Middle frontal gyrus (tissue), 1 donor: ENCODE results near the gene TP73.

ENCODE experiments used
- DNase-seq: peaks from one replicate; pipeline ENCODE4 v3.0.0-alpha.2; 2015; ENCODE audit warnings: low spot score; ENCODE audit errors: extremely low spot score

Gene TP73

GRCh38 chr1:3651026-3651929 is 1.0 kb upstream of the TP73 start:
- no peak for DNase-seq

GRCh38 chr1:3652548-3653285 is 401 bp downstream of the TP73 start:
- no peak for DNase-seq

- no peak for DNase-seq
These were observed 936 bp downstream of the TP73 start for GRCh38 chr1:3653286-3653618.

DNA sequence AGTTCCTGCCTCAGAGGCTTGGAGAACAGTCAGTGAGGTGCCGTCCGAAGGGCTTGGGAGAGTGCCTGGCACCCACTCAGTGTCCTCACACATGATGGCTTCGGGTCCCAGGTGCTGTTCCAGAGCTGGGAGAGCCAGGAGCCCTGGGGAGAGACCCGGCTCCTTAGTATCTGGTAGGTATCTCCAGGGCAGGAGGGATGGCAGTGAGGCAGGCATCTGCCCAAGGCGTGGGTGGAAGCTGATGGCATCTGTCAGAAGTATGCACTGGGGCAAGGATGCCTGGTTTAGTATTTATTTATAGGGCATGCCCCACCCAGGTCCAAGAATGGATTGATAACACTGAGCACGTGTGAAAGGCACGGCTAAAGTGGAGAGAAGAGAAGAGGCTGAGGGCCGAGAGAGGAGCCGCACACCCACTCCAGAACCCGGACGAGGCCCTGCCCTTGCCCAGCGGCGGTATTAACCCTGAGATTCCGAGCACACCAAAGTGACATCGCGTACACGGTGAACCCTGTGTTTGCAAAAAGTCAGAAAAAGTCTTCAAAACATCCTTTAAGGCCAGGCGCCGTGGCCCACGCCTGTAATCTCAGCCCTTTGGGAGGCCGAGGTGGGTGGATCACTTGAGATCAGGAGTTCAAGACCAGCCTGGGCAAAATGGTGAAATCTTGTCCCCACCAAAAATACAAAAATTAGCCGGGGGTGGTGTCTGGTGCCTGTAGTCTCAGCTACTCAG is 2.4 kb downstream of the TP73 start:
- DNase-seq, result no peak

DNA sequence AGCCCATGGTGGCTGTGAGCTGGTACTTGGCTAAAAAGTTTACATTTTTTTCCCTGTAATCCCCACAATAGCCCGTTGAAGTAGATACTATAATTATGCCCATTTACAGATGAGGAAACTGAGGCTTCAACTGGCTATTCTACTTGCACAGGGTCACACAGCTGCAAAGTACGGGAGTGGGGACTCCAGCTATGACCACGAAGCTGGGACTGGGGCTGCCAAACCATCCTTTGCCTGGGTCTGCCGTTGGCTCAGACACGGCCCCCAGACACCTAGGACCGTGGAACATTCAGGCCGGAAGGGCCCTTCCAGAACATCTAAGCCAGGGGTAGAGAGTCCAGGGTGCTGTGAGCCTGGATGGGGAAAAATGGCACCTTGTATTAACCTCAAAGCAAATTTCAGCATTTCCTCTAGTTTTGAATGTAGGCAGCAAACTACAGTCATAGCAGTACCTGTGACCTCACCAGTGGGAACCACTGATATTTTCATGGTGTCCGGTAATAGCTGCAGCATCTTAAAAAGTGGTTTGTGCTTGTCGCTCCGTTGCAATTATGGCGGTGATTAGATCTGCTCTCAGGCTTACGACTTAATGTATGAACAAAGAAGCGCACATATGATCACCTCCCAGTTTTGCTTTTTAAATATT is 4.3 kb downstream of the TP73 start:
- DNase-seq, result no peak

DNA sequence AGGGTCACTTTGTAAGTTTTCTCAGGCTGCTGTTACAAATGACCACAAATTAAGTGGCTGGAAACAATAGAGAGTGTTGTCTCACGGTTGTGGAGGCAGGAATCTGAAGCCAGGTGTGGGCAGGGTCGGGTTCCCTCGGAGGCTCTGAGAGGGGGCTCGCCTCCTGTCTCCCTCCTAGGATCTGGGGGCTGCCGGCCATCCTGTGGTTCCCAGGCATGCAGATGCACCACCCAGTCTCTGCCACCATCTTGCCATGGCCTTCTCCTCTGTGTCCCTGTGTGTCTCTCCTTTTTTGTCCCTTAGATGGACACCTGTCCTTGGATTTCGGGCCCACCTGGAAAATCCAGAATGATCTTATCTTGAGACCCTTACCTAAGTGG is 4.8 kb downstream of the TP73 start:
- DNase-seq, result no peak

GRCh38 chr1:3657578-3658230 is 5.4 kb downstream of the TP73 start:
- no peak for DNase-seq

DNA sequence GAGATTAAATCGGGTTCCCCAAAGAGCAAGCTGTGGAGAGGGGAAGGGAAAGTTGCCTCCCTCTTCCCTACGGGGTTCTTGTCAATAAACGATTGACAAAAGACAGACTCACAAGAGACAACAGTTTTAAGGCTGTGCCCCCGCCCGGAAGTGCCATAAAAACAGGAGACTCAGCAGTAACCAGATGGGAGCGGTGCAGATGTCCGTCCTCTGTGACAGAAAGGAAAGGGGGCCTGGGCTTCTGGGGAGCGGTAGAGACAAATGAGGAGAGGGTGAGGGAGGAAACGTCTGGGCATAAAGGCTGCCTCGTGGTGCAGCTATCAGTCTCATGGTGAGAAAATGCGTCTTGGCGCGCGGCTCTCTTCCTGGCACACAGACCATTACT is 5.9 kb downstream of the TP73 start:
- no peak for DNase-seq

GRCh38 chr1:3659093-3659492 is 6.8 kb downstream of the TP73 start:
- DNase-seq, result no peak

DNA sequence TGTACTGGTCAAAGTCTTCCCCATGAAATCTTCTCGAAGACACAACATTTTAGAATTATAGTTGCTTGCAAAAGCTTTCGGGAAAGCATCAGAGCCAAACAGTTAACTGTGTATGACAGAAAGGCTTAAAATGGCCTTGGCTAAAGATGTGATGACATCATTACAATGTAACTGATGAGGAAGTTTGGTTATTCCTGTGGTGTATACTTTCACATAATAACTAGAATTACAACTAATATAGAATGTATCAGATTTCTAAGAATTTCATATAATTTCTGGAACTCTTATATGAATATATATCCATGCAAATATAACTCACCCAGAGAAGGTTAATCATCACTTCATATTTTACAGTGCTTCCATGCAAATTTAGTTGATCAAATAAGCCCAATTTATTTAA is 8.4 kb downstream of the TP73 start:
- DNase-seq, result no peak

DNA sequence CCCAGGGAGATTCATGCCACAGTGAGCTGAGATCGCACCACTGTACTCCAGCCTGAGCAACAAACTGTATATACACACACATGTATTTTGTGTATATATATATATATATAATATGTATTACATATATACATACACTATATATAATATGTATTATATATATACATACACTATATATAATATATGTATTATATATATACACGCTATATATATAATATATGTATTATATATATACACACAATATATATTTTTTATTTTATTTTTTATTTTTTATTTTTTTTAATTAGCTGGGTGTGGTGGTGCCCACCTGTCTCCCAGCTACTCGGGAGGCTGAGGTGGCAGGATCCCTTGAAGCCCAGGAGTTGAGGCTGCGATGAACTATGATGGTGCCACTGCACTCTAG is 9.3 kb downstream of the TP73 start:
- no peak for DNase-seq

DNA sequence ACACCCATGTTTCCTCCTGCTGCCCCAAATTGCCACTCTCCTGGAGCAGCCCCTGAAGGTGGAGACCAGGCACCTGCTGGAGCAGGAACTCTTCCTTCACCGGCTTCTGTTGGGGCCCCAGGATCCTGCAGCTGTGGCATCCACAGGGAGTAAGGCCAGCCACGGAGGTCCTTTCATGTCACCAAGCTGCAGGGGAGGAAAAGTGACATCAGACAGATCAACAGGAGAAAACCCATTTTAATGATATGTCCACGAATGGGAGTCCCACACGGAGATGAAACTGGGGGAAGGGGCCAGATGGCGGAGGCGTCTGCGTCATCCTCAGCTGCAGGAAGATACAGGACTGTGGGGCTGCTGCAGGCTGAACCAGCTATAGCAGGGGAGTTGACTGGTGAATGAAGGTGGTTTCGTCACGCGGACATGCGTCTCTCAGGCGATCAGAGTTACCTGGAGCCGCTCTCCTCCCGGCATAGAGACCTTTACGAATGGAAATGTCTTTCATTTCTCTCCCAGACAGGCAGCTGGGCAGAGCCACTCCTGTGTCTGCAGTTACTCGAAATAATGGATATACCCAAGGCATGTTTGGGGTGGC is 9.9 kb downstream of the TP73 start:
- no peak for DNase-seq

- no peak for DNase-seq
These were observed 11.8 kb downstream of the TP73 start for GRCh38 chr1:3663999-3664699.

GRCh38 chr1:3664700-3665375 is 12.5 kb downstream of the TP73 start:
- DNase-seq, result no peak

GRCh38 chr1:3668148-3668547 is 15.8 kb downstream of the TP73 start:
- DNase-seq, result no peak

GRCh38 chr1:3668585-3669300 is 16.4 kb downstream of the TP73 start:
- no peak for DNase-seq

DNA sequence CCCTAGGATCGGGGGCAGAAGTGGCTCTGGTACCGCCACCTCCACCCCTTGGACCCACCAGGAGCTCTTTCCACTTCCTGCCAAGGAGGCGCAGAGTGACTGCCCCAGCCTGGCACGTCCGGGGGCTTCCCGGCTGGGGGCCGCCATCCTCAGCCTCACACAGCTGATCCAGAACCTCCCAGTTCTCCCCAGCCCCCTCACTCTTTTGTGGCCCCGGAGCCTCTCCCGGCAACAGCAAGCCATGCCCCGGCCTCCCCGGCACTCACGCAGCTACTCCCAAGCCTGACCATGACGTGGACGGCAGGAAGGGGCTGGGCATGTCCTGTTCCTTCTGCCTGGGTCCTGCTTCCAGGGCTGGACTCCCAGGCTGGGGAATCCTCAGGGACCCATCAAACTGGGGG is 17.1 kb downstream of the TP73 start:
- DNase-seq, result no peak

- DNase-seq, result no peak
These were observed 17.7 kb downstream of the TP73 start for GRCh38 chr1:3669971-3670431.

- no peak for DNase-seq
These were observed 18.5 kb downstream of the TP73 start for GRCh38 chr1:3670823-3671265.
